T follicular helper cell (primary cell): ENCODE measurements around the gene A2M.
"Not testable (repeated sequence)": the region's sequence is repeated elsewhere in the genome, so short reads cannot be mapped to it uniquely, and the experiment has no call there.

Experiments
- DNase-seq: peaks from one replicate; pipeline ENCODE4 v3.0.0-alpha.2; 2020; ENCODE audit warnings: low read depth
- total RNA-seq, 2 experiments: gene quantifications; one replicate each; lab custom pipeline; 2026; lab: John Stamatoyannopoulos, UW

A2M gene
- total RNA-seq, result 0 to 0.04 reads per million in 2 experiments

- DNase-seq, result no peak
Observed at GRCh38 chr12:9115731-9116559, at the start of gene A2M. Gene A2M (minus strand): TSS chr12:9115919. CDS start chr12:9115849, 70 bp downstream.

- DNase-seq, result no peak
Observed at GRCh38 chr12:9163392-9163791, 47.7 kb upstream of the A2M start.

GRCh38 chr12:9156119-9156518, 40.4 kb upstream of the A2M start:
- DNase-seq, result no peak

- DNase-seq, result no peak
Observed at GRCh38 chr12:9149372-9149771, 33.7 kb upstream of the A2M start.

GRCh38 chr12:9148926-9149325, 33.2 kb upstream of the A2M start:
- DNase-seq, result no peak

- DNase-seq, result no peak
Observed at GRCh38 chr12:9147461-9147860, 31.7 kb upstream of the A2M start.

GRCh38 chr12:9144730-9145106, 29.0 kb upstream of the A2M start:
- no peak for DNase-seq

- DNase-seq, result no peak
Observed at GRCh38 chr12:9143929-9144729, 28.4 kb upstream of the A2M start.

GRCh38 chr12:9143137-9143536, 27.4 kb upstream of the A2M start:
- DNase-seq, result no peak

- not testable (repeated sequence) for DNase-seq
Observed at GRCh38 chr12:9139588-9140290, 24.0 kb upstream of the A2M start.

GRCh38 chr12:9135903-9136310, 20.2 kb upstream of the A2M start:
- no peak for DNase-seq

- DNase-seq, result no peak
Observed at GRCh38 chr12:9134981-9135628, 19.4 kb upstream of the A2M start.

GRCh38 chr12:9133216-9133916, 17.6 kb upstream of the A2M start:
- no peak for DNase-seq

- no peak for DNase-seq
Observed at GRCh38 chr12:9132008-9132535, 16.4 kb upstream of the A2M start.

- no peak for DNase-seq
Observed at GRCh38 chr12:9130244-9130643, 14.5 kb upstream of the A2M start.

- DNase-seq, result no peak
Observed at GRCh38 chr12:9127936-9128663, 12.4 kb upstream of the A2M start.

GRCh38 chr12:9127484-9127883, 11.8 kb upstream of the A2M start:
- no peak for DNase-seq

GRCh38 chr12:9124383-9125031, 8.8 kb upstream of the A2M start:
- DNase-seq, result no peak

- DNase-seq, result no peak
Observed at GRCh38 chr12:9123781-9124382, 8.2 kb upstream of the A2M start.
